Measurements from ENCODE around the gene ADAM10.

DNA sequence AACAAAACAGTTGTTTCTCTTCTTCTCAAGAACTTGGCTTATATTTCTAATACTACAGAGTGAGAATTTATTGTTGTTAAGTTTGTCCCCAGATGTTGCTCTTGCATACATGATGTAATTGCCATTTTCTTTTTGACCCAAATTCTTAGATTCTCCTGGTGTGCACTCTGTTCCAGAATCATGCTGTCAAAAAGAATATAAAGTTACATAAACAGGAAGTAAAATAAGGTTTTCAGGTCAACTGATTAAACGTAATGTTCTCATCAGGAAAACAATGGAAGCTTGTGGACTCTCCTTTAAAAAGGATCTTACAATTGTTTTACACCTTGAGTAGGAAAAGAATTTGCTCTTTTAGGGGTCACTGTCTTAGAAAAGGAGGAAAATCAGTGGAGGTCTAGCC lies 121.8 kb downstream of the ADAM10 start:
- TF ChIP-seq, protein P1, sequence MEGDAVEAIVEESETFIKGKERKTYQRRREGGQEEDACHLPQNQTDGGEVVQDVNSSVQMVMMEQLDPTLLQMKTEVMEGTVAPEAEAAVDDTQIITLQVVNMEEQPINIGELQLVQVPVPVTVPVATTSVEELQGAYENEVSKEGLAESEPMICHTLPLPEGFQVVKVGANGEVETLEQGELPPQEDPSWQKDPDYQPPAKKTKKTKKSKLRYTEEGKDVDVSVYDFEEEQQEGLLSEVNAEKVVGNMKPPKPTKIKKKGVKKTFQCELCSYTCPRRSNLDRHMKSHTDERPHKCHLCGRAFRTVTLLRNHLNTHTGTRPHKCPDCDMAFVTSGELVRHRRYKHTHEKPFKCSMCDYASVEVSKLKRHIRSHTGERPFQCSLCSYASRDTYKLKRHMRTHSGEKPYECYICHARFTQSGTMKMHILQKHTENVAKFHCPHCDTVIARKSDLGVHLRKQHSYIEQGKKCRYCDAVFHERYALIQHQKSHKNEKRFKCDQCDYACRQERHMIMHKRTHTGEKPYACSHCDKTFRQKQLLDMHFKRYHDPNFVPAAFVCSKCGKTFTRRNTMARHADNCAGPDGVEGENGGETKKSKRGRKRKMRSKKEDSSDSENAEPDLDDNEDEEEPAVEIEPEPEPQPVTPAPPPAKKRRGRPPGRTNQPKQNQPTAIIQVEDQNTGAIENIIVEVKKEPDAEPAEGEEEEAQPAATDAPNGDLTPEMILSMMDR (optimal IDR thresholded peaks at IDR 0.05 in 1 of 3, IDR thresholded peaks at IDR 0.05 in 1 of 3, conservative IDR thresholded peaks at IDR 0.05 in 1 of 3; ENCODE audit: extremely low read depth in 1 of 3, insufficient read depth in 2 of 3, low read length in 3 of 3), result no peak
- no peak for TF ChIP-seq EZH2 (IDR thresholded peaks at IDR 0.05; ENCODE audit: low read length)
